Measurements from ENCODE around the gene INAFM2.

Gene INAFM2

GRCh38 chr15:40334541-40334940, 11.0 kb downstream of the INAFM2 start:
- H3K4me3 ChIP-seq (ENCODE audit: low read length): no peak overlapping the region
- no peak for TF ChIP-seq ZNF274 (IDR thresholded peaks at IDR 0.05; ENCODE audit: low read depth, low read length)

GRCh38 chr15:40334941-40335795, 11.7 kb downstream of the INAFM2 start:
- no peak overlapping the region for H3K4me3 ChIP-seq (ENCODE audit: low read length)

GRCh38 chr15:40335938-40336743, 12.6 kb downstream of the INAFM2 start:
- no peak overlapping the region for H3K4me3 ChIP-seq (ENCODE audit: low read length)
- no peak for TF ChIP-seq ZNF274 (IDR thresholded peaks at IDR 0.05; ENCODE audit: low read depth, low read length)

More at GRCh38 chr15:40334941-40335795, 11.7 kb downstream of the INAFM2 start:
- TF ChIP-seq ZNF274 (IDR thresholded peaks at IDR 0.05; ENCODE audit: low read depth, low read length): no peak

- TF ChIP-seq ZNF274 (IDR thresholded peaks at IDR 0.05; ENCODE audit: low read depth, low read length): no peak
- H3K4me3 ChIP-seq (ENCODE audit: low read length): no peak overlapping the region
Measured at GRCh38 chr15:40336744-40337122, 13.2 kb downstream of the INAFM2 start.

- H3K4me3 ChIP-seq (ENCODE audit: low read length): no peak overlapping the region
- TF ChIP-seq ZNF274 (IDR thresholded peaks at IDR 0.05; ENCODE audit: low read depth, low read length): no peak
Measured at GRCh38 chr15:40337597-40337996, 14.1 kb downstream of the INAFM2 start.

GRCh38 chr15:40338041-40338657, 14.7 kb downstream of the INAFM2 start:
- TF ChIP-seq ZNF274 (IDR thresholded peaks at IDR 0.05; ENCODE audit: low read depth, low read length): no peak
- H3K4me3 ChIP-seq (ENCODE audit: low read length): no peak overlapping the region

- no peak overlapping the region for H3K4me3 ChIP-seq (ENCODE audit: low read length)
- TF ChIP-seq ZNF274 (IDR thresholded peaks at IDR 0.05; ENCODE audit: low read depth, low read length): no peak
Measured at GRCh38 chr15:40338921-40339620, 15.6 kb downstream of the INAFM2 start.

GRCh38 chr15:40339621-40339945, 16.1 kb downstream of the INAFM2 start:
- TF ChIP-seq ZNF274 (IDR thresholded peaks at IDR 0.05; ENCODE audit: low read depth, low read length): no peak
- no peak overlapping the region for H3K4me3 ChIP-seq (ENCODE audit: low read length)

- no peak for TF ChIP-seq ZNF274 (IDR thresholded peaks at IDR 0.05; ENCODE audit: low read depth, low read length)
- no peak overlapping the region for H3K4me3 ChIP-seq (ENCODE audit: low read length)
Measured at GRCh38 chr15:40340038-40340739, 16.7 kb downstream of the INAFM2 start.

GRCh38 chr15:40340740-40341400, 17.4 kb downstream of the INAFM2 start, which contains the start of gene CCDC9B:
TSS of gene CCDC9B (minus strand) at chr15:40340939. CDS start at chr15:40340819, 120 bp downstream.
- no peak within 1 kb of the TSS for H3K4me3 ChIP-seq (ENCODE audit: low read length)
- TF ChIP-seq ZNF274 (IDR thresholded peaks at IDR 0.05; ENCODE audit: low read depth, low read length): no peak

- no peak overlapping the region for H3K4me3 ChIP-seq (ENCODE audit: low read length)
- TF ChIP-seq ZNF274 (IDR thresholded peaks at IDR 0.05; ENCODE audit: low read depth, low read length): no peak
Measured at GRCh38 chr15:40342416-40343320, 19.2 kb downstream of the INAFM2 start.

- no peak for TF ChIP-seq ZNF274 (IDR thresholded peaks at IDR 0.05; ENCODE audit: low read depth, low read length)
- no peak overlapping the region for H3K4me3 ChIP-seq (ENCODE audit: low read length)
Measured at GRCh38 chr15:40343512-40343911, 20.0 kb downstream of the INAFM2 start.
